GM23338 (cell line): Measurements from ENCODE around the gene AKAP10.

Source experiments
- CTCF ChIP-seq, 2 experiments: fragments of 200-600 bp in 1 of 2; sonication (generic) in 1 of 2; conservative IDR thresholded peaks; 2 replicates each; pipeline versions ENCODE4 v1.5.1 to v1.6.1; 2016 to 2017; ENCODE audit warnings: antibody characterized with exemption in 2 of 2, low read depth in 2 of 2, mild to moderate bottlenecking in 2 of 2, moderate library complexity in 1 of 2
- ETS1 ChIP-seq: IDR thresholded peaks from 2 replicates; pipeline ENCODE4 v1.6.1; 2016; ENCODE audit warnings: antibody characterized with exemption
- EZH2 ChIP-seq: fragments of 200-600 bp; sonication (generic); IDR thresholded peaks from one replicate; pipeline ENCODE4 v1.8.0; 2017; ENCODE audit warnings: antibody characterized with exemption, mild to moderate bottlenecking, low read depth; ENCODE audit not compliant: unreplicated experiment
- EZH2phosphoT487 ChIP-seq: fragments of 200-600 bp; sonication (generic); IDR thresholded peaks from one replicate; pipeline ENCODE4 v1.8.1; 2018; ENCODE audit warnings: antibody characterized with exemption; ENCODE audit not compliant: unreplicated experiment
- JUNB ChIP-seq: IDR thresholded peaks from one replicate; pipeline ENCODE4 v1.6.1; 2016; ENCODE audit warnings: antibody characterized with exemption; ENCODE audit not compliant: unreplicated experiment
- NANOG ChIP-seq: IDR thresholded peaks from 2 replicates; pipeline ENCODE4 v1.6.1; 2016; ENCODE audit warnings: antibody characterized with exemption, borderline replicate concordance
- POLR2AphosphoS5 ChIP-seq: IDR thresholded peaks from 2 replicates; pipeline ENCODE4 v1.6.1; 2016; ENCODE audit warnings: antibody characterized with exemption, low read depth
- REST ChIP-seq: IDR thresholded peaks from one replicate; pipeline ENCODE4 v1.6.1; 2018; ENCODE audit warnings: antibody characterized with exemption; ENCODE audit not compliant: unreplicated experiment
- STAT1 ChIP-seq: IDR thresholded peaks from one replicate; pipeline ENCODE4 v1.6.1; 2016; ENCODE audit warnings: antibody characterized with exemption; ENCODE audit not compliant: unreplicated experiment
- ZNF331 ChIP-seq: fragments of 250-450 bp; sonication (Bioruptor Pico); IDR thresholded peaks from 2 replicates; pipeline ENCODE4 v1.5.0; 2020; ENCODE audit warnings: low read depth, mild to moderate bottlenecking, moderate library complexity

GRCh38 chr17:19880393-19880792 is 97.2 kb downstream of the AKAP10 start:
- no peak for TF ChIP-seq CTCF (conservative IDR thresholded peaks at IDR 0.05; ENCODE audit: low read depth in 2 of 2)
- TF ChIP-seq POLR2AphosphoS5, result no peak
- no peak for TF ChIP-seq STAT1
- no peak for TF ChIP-seq EZH2
- no peak for TF ChIP-seq ZNF331
- TF ChIP-seq REST, result no peak
- no peak for TF ChIP-seq JUNB
- TF ChIP-seq NANOG, result no peak
- no peak for TF ChIP-seq EZH2phosphoT487
- TF ChIP-seq ETS1, result no peak
